Measurements from ENCODE around the gene AOC3.
"Not testable (repeated sequence)": the region's sequence is repeated elsewhere in the genome, so short reads cannot be mapped to it uniquely, and the experiment has no call there.

DNA sequence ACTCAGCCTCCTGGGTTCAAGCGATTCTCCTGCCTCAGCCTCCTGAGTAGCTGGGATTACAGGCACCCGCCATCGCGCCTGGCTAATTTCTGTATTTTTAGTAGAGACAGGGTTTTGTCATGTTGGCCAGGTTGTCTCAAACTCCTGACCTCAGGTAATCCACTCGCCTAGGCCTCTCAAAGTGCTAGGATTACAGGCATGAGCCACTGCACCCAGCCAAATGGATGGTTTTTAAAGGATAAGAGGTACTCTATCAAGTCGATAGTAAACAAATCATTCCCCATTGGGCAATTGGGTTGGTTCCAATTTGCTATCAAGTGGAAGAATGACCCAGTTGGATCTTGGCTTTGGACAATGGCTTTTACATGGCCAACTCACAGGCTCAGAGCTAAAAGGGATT lies 30.7 kb downstream of the AOC3 start:
- not testable (repeated sequence) for TF ChIP-seq CTCF (IDR thresholded peaks at IDR 0.05; ENCODE audit: low read depth, low read length, missing input control); RAD21 (IDR thresholded peaks at IDR 0.05); YY1 (IDR thresholded peaks at IDR 0.05)
- TF ChIP-seq, protein P1, sequence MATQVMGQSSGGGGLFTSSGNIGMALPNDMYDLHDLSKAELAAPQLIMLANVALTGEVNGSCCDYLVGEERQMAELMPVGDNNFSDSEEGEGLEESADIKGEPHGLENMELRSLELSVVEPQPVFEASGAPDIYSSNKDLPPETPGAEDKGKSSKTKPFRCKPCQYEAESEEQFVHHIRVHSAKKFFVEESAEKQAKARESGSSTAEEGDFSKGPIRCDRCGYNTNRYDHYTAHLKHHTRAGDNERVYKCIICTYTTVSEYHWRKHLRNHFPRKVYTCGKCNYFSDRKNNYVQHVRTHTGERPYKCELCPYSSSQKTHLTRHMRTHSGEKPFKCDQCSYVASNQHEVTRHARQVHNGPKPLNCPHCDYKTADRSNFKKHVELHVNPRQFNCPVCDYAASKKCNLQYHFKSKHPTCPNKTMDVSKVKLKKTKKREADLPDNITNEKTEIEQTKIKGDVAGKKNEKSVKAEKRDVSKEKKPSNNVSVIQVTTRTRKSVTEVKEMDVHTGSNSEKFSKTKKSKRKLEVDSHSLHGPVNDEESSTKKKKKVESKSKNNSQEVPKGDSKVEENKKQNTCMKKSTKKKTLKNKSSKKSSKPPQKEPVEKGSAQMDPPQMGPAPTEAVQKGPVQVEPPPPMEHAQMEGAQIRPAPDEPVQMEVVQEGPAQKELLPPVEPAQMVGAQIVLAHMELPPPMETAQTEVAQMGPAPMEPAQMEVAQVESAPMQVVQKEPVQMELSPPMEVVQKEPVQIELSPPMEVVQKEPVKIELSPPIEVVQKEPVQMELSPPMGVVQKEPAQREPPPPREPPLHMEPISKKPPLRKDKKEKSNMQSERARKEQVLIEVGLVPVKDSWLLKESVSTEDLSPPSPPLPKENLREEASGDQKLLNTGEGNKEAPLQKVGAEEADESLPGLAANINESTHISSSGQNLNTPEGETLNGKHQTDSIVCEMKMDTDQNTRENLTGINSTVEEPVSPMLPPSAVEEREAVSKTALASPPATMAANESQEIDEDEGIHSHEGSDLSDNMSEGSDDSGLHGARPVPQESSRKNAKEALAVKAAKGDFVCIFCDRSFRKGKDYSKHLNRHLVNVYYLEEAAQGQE (IDR thresholded peaks at IDR 0.05), result not testable (repeated sequence)
- TF ChIP-seq, protein P2, sequence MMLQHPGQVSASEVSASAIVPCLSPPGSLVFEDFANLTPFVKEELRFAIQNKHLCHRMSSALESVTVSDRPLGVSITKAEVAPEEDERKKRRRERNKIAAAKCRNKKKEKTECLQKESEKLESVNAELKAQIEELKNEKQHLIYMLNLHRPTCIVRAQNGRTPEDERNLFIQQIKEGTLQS (IDR thresholded peaks at IDR 0.05), result not testable (repeated sequence)
- TF ChIP-seq, protein P3, sequence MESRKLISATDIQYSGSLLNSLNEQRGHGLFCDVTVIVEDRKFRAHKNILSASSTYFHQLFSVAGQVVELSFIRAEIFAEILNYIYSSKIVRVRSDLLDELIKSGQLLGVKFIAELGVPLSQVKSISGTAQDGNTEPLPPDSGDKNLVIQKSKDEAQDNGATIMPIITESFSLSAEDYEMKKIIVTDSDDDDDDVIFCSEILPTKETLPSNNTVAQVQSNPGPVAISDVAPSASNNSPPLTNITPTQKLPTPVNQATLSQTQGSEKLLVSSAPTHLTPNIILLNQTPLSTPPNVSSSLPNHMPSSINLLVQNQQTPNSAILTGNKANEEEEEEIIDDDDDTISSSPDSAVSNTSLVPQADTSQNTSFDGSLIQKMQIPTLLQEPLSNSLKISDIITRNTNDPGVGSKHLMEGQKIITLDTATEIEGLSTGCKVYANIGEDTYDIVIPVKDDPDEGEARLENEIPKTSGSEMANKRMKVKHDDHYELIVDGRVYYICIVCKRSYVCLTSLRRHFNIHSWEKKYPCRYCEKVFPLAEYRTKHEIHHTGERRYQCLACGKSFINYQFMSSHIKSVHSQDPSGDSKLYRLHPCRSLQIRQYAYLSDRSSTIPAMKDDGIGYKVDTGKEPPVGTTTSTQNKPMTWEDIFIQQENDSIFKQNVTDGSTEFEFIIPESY (IDR thresholded peaks at IDR 0.05), result not testable (repeated sequence)

All from liver (tissue), 3 donors.